HG02571 (cell line): ENCODE data around the gene HP1BP3.
"Not testable (repeated sequence)": the region's sequence is repeated elsewhere in the genome, so short reads cannot be mapped to it uniquely, and the experiment has no call there.

ENCODE experiments used
- ATAC-seq: cut with Tn5 transposase; IDR thresholded peaks from one replicate; pipeline ENCODE4 v1.9.1; 2021; ENCODE audit warnings: mild to moderate bottlenecking, moderate library complexity; ENCODE audit not compliant: unreplicated experiment

The HP1BP3 gene

GRCh38 chr1:20728371-20729154 lies 58.5 kb downstream of the HP1BP3 start:
- no peak for ATAC-seq

GRCh38 chr1:20727746-20728316 lies 59.3 kb downstream of the HP1BP3 start:
- ATAC-seq, result no peak

- ATAC-seq, result no peak
Measured at GRCh38 chr1:20726932-20727745, 60.0 kb downstream of the HP1BP3 start.

GRCh38 chr1:20726118-20726911 lies 60.8 kb downstream of the HP1BP3 start:
- no peak for ATAC-seq

GRCh38 chr1:20725189-20726117 lies 61.7 kb downstream of the HP1BP3 start:
- ATAC-seq, result no peak

GRCh38 chr1:20724364-20725188 lies 62.5 kb downstream of the HP1BP3 start:
- no peak for ATAC-seq

GRCh38 chr1:20723537-20724363 lies 63.4 kb downstream of the HP1BP3 start:
- ATAC-seq, result no peak

- no peak for ATAC-seq
Measured at GRCh38 chr1:20723159-20723536, 64.0 kb downstream of the HP1BP3 start.

GRCh38 chr1:20721117-20722061 lies 65.7 kb downstream of the HP1BP3 start:
- no peak for ATAC-seq

- ATAC-seq, result no peak
Measured at GRCh38 chr1:20720631-20721091, 66.4 kb downstream of the HP1BP3 start.

GRCh38 chr1:20719871-20720620 lies 67.1 kb downstream of the HP1BP3 start:
- ATAC-seq, result no peak

GRCh38 chr1:20719261-20719660 lies 67.8 kb downstream of the HP1BP3 start:
- no peak for ATAC-seq

GRCh38 chr1:20718343-20718882 lies 68.7 kb downstream of the HP1BP3 start:
- ATAC-seq, result not testable (repeated sequence)

- ATAC-seq, result no peak
Measured at GRCh38 chr1:20717452-20718342, 69.4 kb downstream of the HP1BP3 start, which contains the start of gene KIF17. TSS of gene KIF17 (minus strand) at chr1:20718007. CDS start at chr1:20717706, 301 bp downstream.

- ATAC-seq, result no peak
Measured at GRCh38 chr1:20716232-20716631, 70.9 kb downstream of the HP1BP3 start.
